Mammary epithelial cell (primary cell): ENCODE measurements around the gene CCDC110.

Source experiments
- EZH2 ChIP-seq: IDR thresholded peaks from 2 replicates; pipeline ENCODE4 v1.6.1; 2012; ENCODE audit warnings: low read length, inconsistent platforms, borderline replicate concordance
- TF ChIP-seq, protein P1 (sequence below), 2 donors: IDR thresholded peaks in 1 of 2; conservative IDR thresholded peaks in 1 of 2; 2 replicates each; pipeline ENCODE4 v1.5.1; 2011 to 2012; ENCODE audit warnings: inconsistent platforms in 2 of 2, low read length in 2 of 2, mild to moderate bottlenecking in 2 of 2, control low read depth in 1 of 2, low read depth in 1 of 2; ENCODE audit not compliant: insufficient read depth in 1 of 2; ENCODE audit errors: extremely low read depth in 1 of 2

- TF ChIP-seq, protein P1, sequence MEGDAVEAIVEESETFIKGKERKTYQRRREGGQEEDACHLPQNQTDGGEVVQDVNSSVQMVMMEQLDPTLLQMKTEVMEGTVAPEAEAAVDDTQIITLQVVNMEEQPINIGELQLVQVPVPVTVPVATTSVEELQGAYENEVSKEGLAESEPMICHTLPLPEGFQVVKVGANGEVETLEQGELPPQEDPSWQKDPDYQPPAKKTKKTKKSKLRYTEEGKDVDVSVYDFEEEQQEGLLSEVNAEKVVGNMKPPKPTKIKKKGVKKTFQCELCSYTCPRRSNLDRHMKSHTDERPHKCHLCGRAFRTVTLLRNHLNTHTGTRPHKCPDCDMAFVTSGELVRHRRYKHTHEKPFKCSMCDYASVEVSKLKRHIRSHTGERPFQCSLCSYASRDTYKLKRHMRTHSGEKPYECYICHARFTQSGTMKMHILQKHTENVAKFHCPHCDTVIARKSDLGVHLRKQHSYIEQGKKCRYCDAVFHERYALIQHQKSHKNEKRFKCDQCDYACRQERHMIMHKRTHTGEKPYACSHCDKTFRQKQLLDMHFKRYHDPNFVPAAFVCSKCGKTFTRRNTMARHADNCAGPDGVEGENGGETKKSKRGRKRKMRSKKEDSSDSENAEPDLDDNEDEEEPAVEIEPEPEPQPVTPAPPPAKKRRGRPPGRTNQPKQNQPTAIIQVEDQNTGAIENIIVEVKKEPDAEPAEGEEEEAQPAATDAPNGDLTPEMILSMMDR (conservative IDR thresholded peaks at IDR 0.05 in 1 of 2, IDR thresholded peaks at IDR 0.05 in 1 of 2; ENCODE audit: extremely low read depth in 1 of 2, insufficient read depth in 1 of 2, low read depth in 1 of 2, low read length in 2 of 2): no peak
- no peak for TF ChIP-seq EZH2
Measured at GRCh38 chr4:185464887-185465286, 6.6 kb downstream of the CCDC110 start.
